GM12872 (cell line): ENCODE measurements around the gene SVEP1.
A peak's percentile ranks its signal among the peaks of the same experiment; 100 is the strongest.

Experiments used
- TF ChIP-seq, protein P1 (sequence below): IDR thresholded peaks from 3 replicates; pipeline ENCODE4 v1.5.1; 2011; ENCODE audit warnings: low read depth, mild to moderate bottlenecking, low read length, moderate library complexity; ENCODE audit not compliant: insufficient read depth

Gene SVEP1

DNA sequence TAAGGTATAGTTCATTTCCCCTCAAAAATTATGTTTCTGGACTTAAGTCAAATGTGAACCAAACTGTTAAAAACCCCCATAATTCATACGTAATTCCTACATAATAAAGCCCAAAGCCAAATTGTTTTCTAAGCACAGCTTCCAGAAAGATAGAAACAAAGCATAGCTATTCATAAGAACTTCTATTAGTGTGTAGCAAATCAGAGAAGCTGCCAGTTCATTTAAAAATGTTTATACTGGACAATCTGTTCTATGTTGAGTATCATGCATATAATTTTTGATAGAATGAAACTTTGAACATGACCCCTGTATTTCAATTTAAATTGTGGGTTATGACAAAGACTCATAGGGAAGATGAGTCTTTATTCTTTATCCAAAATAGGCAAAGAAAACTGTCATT, 122.9 kb downstream of the SVEP1 start:
- TF ChIP-seq, protein P1, sequence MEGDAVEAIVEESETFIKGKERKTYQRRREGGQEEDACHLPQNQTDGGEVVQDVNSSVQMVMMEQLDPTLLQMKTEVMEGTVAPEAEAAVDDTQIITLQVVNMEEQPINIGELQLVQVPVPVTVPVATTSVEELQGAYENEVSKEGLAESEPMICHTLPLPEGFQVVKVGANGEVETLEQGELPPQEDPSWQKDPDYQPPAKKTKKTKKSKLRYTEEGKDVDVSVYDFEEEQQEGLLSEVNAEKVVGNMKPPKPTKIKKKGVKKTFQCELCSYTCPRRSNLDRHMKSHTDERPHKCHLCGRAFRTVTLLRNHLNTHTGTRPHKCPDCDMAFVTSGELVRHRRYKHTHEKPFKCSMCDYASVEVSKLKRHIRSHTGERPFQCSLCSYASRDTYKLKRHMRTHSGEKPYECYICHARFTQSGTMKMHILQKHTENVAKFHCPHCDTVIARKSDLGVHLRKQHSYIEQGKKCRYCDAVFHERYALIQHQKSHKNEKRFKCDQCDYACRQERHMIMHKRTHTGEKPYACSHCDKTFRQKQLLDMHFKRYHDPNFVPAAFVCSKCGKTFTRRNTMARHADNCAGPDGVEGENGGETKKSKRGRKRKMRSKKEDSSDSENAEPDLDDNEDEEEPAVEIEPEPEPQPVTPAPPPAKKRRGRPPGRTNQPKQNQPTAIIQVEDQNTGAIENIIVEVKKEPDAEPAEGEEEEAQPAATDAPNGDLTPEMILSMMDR, result no peak

DNA sequence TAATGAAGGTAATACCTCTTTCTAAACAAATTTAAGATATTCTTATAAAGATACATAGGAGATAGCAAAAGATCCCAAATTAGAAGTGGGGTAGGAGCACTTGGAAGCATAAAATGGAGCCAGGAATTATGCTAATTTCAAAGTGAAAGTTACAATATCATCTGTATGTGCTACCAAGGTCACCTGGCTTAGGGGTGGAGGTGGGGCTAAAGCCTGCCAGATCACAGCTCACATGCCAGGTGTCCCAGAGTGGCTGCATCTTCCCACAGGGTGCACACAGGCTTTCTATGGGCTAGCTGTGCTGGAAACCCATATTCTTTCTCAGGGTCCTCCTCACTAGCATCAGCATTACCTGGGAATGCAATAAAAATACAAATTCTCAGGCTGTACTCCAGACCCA, 123.7 kb downstream of the SVEP1 start:
- TF ChIP-seq, protein P1, result no peak

DNA sequence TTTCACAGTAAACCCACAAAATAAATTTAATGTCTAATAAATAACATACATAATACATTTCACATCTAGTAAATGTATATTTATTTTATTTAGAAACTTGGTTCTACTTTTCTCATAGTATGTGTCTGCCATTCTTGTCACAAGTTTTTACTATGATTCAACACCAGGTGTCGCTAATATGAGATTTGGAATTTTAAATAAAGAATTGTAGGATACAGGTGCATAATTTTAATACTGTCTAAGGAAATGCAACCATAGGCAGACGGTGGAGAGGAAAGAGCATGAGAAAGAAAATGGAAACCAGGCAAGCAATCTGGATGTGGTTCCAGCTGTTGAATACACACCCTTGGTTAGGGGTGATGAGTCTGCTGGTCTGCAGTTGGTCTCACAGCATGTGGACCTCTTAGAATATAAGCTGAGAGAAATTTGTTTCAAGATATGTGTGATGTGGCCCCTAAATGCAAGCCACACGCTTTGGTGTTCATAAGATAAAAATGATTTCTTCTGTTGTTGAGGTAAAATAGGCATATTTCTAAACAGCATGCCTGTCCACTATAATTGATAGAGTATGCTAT, 127.2 kb downstream of the SVEP1 start:
- TF ChIP-seq, protein P1, result peak; percentile 26; the same call in 2 of the 3 replicates

DNA sequence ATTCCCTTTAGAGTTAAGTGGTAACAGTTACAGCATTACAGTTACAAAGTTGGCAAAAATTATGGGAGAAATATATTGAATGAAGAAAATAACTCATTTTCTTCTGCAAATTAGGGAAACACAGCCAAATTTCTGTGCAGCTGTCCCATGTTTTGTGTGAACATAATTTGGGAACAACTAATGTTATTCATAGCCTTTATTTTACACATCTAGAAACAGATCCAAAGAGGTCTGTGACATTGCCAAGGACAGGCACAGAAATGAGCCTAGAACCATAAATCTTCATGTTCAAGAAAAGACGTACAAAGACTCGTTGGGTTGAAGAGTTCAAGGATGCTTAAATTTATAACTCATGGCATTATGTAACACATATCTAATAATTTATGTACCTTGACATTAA, 127.8 kb downstream of the SVEP1 start:
- TF ChIP-seq, protein P1, result no peak

DNA sequence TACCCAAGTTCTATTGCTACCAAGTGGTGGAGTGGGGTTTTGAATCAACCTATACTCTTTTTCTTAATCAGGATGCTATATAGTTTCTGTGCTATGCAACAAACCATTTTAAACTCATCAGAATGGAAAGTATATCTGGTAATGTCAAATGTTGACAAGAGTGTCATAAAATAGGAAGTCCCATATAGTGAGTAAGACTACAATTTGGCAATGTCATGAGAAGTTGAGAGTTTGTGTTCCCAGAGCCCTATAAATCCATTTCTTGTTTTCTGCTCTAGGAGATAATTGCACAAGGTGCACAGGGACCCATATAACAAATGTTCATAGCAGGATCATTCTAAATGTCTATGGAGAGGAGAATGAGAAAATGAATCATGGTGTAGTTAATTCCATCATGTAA, 132.1 kb downstream of the SVEP1 start:
- TF ChIP-seq, protein P1, result no peak

DNA sequence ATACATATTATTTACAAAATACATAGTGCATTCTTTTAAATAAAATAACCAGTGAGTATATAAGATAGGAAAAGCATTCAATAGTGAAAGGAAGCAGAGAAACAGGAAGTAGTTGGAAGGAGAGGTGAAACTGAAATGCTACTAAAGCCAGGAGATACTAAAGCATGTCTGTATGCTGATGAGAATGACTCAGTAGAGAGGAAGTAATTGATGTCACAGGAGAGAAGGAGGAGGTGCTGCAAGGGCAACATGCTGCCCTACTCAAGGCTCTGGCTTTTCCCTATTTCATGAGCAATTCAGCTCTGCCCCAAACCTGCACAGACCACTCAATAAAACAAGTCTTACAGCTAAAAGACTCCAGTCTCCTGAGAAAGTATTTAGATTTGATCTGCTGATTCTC, 133.4 kb downstream of the SVEP1 start:
- TF ChIP-seq, protein P1, result no peak

DNA sequence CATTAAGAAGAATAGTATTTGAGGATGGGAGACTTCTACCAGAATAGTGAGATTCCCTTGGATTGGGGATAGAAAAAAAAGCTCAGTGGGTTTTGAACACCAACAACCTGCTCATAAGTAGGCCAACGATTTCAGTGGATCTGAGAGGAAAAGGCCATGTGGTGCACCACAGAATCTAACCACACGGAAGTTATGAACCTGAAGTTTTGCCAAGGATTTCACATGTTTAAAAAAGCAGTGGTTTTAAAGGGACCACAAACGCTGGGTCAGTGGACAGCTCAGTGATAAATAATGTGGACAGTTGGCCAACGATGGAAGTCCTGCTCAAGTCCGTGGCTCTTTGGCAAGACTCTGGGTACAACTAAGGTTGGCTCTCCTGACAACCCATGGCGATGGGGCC, 134.6 kb downstream of the SVEP1 start:
- TF ChIP-seq, protein P1, result no peak

DNA sequence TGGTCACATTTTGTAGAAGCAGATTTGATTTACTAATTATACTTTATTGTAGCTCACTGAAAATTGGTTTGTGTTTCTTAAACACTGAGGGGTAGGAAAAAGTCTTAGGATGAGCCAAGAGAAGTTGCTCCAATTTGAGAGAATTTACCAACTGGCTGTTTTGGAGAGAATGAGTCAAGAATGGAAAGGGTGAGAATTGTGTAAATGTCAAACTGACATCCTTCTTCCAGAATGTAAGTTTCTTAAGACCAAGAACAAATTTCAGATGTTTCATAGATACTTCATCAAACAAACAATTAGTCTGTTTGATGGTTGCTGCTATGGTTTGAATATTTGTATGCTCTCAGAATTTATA, 135.7 kb downstream of the SVEP1 start:
- TF ChIP-seq, protein P1, result no peak
